HCT116 (cell line): ENCODE results near the gene PTGDS. TPM values are rescaled to one million over a fixed set of nuclear protein-coding genes. Genes with fewer than 3 reads are reported as not detected.

ENCODE experiments used
- ATAC-seq: fragments of 200-7000 bp; cut with Tn5 transposase; 2 replicates; pipeline ENCODE4 v1.9.1; 2020; ENCODE audit warnings: mild to moderate bottlenecking, moderate library complexity
- BruUV-seq: library from RNA; stranded (reverse); fragments of 400-500 nt; replicated peaks from 2 replicates; lab custom pipeline; 2021; lab: Mats Ljungman, UMichigan
- CTCF ChIA-PET: fragments of 300-600 bp; sonication (Branson Sonifier 250); formaldehyde crosslinking; loops from one replicate; lab custom pipeline; 2021; ENCODE audit warnings: antibody characterized with exemption; lab: Charles Lee
- POLR2A ChIA-PET: fragments of 300-600, 350-600 bp; sonication (Branson Sonifier 250); formaldehyde crosslinking; loops from one replicate; lab custom pipeline; 2021; ENCODE audit warnings: antibody characterized with exemption; lab: Charles Lee
- RAD21 ChIA-PET, 2 experiments: fragments of 300-600 bp; sonication (Branson Sonifier 250); formaldehyde crosslinking; loops; one replicate each; lab custom pipeline; 2023; ENCODE audit warnings: low total read pairs in 2 of 2; ENCODE audit not compliant: uncharacterized antibody in 2 of 2, unreplicated experiment in 2 of 2, low non-redundant PET in 1 of 2; lab: Charles Lee
- DNase-seq: peaks from one replicate; pipeline ENCODE4 v3.0.0-alpha.2; 2010; ENCODE audit warnings: low read depth, low spot score
- H2AFZ ChIP-seq: fragments of 200-600 bp; shearing (Covaris generic), sonication (generic); 2 replicates; pipeline ENCODE4 v1.6.1; 2017; ENCODE audit warnings: low read depth, mixed run types, mixed read lengths, antibody characterized with exemption, low read length; ENCODE audit not compliant: poor library complexity, severe bottlenecking
- H3K27ac ChIP-seq: 2 replicates; pipeline ENCODE4 v1.5.1; 2012; ENCODE audit warnings: low read depth, low read length
- H3K27me3 ChIP-seq: fragments of 200-600 bp; sonication (generic); 2 replicates; pipeline ENCODE4 v1.6.1; 2016; ENCODE audit warnings: mixed run types, low read length, mixed read lengths; ENCODE audit not compliant: insufficient read depth
- H3K36me3 ChIP-seq, 2 experiments: fragments of 200-500 bp in 1 of 2; fragments of 200-600 bp in 1 of 2; sonication (Bioruptor generic) in 1 of 2; sonication (generic) in 1 of 2; 2 replicates each; pipeline versions ENCODE4 v1.5.1 to v1.6.1; 2014 to 2016; ENCODE audit warnings: low read length in 2 of 2, inconsistent platforms in 1 of 2, mixed read lengths in 1 of 2, mixed run types in 1 of 2; ENCODE audit not compliant: insufficient read depth in 2 of 2, control insufficient read depth in 1 of 2
- H3K4me1 ChIP-seq, 2 experiments: fragments of 200-600 bp in 1 of 2; sonication (generic) in 1 of 2; 2 replicates each; pipeline versions ENCODE4 v1.5.1 to v1.6.1; 2012 to 2017; ENCODE audit warnings: low read length in 2 of 2, inconsistent platforms in 1 of 2, mild to moderate bottlenecking in 1 of 2, mixed read lengths in 1 of 2, mixed run types in 1 of 2, moderate library complexity in 1 of 2; ENCODE audit not compliant: insufficient read depth in 2 of 2, control insufficient read depth in 1 of 2
- H3K4me2 ChIP-seq: fragments of 200-600 bp; sonication (generic); 2 replicates; pipeline ENCODE4 v1.6.1; 2017; ENCODE audit warnings: mixed run types, low read length, mixed read lengths
- H3K4me3 ChIP-seq, 2 experiments: fragments of 200-600 bp in 1 of 2; sonication (generic) in 1 of 2; replicated peaks in 1 of 2; 2 replicates each; pipeline ENCODE4 v1.5.1; 2011 to 2016; ENCODE audit warnings: low read length in 2 of 2, control low read depth in 1 of 2, low read depth in 1 of 2, mild to moderate bottlenecking in 1 of 2, mixed read lengths in 1 of 2, mixed run types in 1 of 2
- H3K79me2 ChIP-seq: fragments of 200-600 bp; sonication (generic); 2 replicates; pipeline ENCODE4 v1.6.1; 2017; ENCODE audit warnings: mild to moderate bottlenecking, mixed run types, low read length, moderate library complexity, mixed read lengths; ENCODE audit not compliant: insufficient read depth
- H3K9ac ChIP-seq: fragments of 200-600 bp; sonication (generic); 2 replicates; pipeline ENCODE4 v1.6.1; 2016; ENCODE audit warnings: low read length, mixed read lengths
- H3K9me2 ChIP-seq: fragments of 200-600 bp; sonication (generic), shearing (Covaris generic); 2 replicates; pipeline ENCODE4 v1.6.1; 2017; ENCODE audit warnings: mixed run types, mild to moderate bottlenecking, moderate library complexity; ENCODE audit not compliant: insufficient read depth
- H3K9me3 ChIP-seq, 2 experiments: fragments of 200-500 bp in 1 of 2; fragments of 200-600 bp in 1 of 2; sonication (Bioruptor generic) in 1 of 2; sonication (generic) in 1 of 2; 2 replicates each; pipeline ENCODE4 v1.6.1; 2014 to 2017; ENCODE audit warnings: low read length in 2 of 2, mixed read lengths in 2 of 2, inconsistent platforms in 1 of 2, low read depth in 1 of 2, mild to moderate bottlenecking in 1 of 2, mixed run types in 1 of 2, moderate library complexity in 1 of 2; ENCODE audit not compliant: control insufficient read depth in 1 of 2, insufficient read depth in 1 of 2
- H4K20me1 ChIP-seq: fragments of 200-600 bp; sonication (generic), shearing (Covaris generic); 2 replicates; pipeline ENCODE4 v1.6.1; 2017; ENCODE audit warnings: mixed run types, mild to moderate bottlenecking, moderate library complexity; ENCODE audit not compliant: insufficient read depth
- CBX3 ChIP-seq: IDR thresholded peaks from 2 replicates; pipeline ENCODE4 v1.6.1; 2012; ENCODE audit warnings: low read depth
- CTCF ChIP-seq, 3 experiments: fragments of 200-600 bp in 1 of 3; sonication (generic) in 1 of 3; IDR thresholded peaks in 2 of 3; conservative IDR thresholded peaks in 1 of 3; 2 replicates each; pipeline ENCODE4 v1.5.1; 2012 to 2017; ENCODE audit warnings: low read depth in 2 of 3, low read length in 2 of 3, antibody characterized with exemption in 1 of 3, borderline replicate concordance in 1 of 3, control low read depth in 1 of 3, mild to moderate bottlenecking in 1 of 3, mixed read lengths in 1 of 3, mixed run types in 1 of 3, moderate library complexity in 1 of 3; ENCODE audit not compliant: insufficient read depth in 1 of 3
- ELF1 ChIP-seq: IDR thresholded peaks from 2 replicates; pipeline ENCODE4 v1.6.1; 2012; ENCODE audit warnings: low read depth, borderline replicate concordance
- FOSL1 ChIP-seq: IDR thresholded peaks from 2 replicates; pipeline ENCODE4 v1.6.1; 2012; ENCODE audit warnings: low read depth
- MAX ChIP-seq: IDR thresholded peaks from 2 replicates; pipeline ENCODE4 v1.6.1; 2012
- POLR2AphosphoS5 ChIP-seq: IDR thresholded peaks from 2 replicates; pipeline ENCODE4 v1.6.1; 2011; ENCODE audit warnings: mild to moderate bottlenecking, low read depth, low read length, moderate library complexity
- TCF7L2 ChIP-seq: IDR thresholded peaks from 2 replicates; pipeline ENCODE4 v1.7.0; 2011; ENCODE audit warnings: borderline replicate concordance, inconsistent platforms; ENCODE audit not compliant: insufficient read depth, insufficient read length; ENCODE audit errors: extremely low read depth
- ZFX ChIP-seq: fragments of 450-650 bp; IDR thresholded peaks from 2 replicates; pipeline ENCODE4 v1.6.1; 2017
- intact Hi-C: fragments of 100-400 bp; cut with micrococcal nuclease; formaldehyde crosslinking; loops from 2 replicates; pipeline ENCODE4 v1.10.0; 2022
- total RNA-seq: library from RNA; stranded (reverse); gene quantifications from one replicate; pipeline ENCODE4 v1.2.1, GENCODE V29; 2021; ENCODE audit not compliant: unreplicated experiment

PTGDS gene
- total RNA-seq, 1 experiment from 2014 or later: 3.1 TPM

- Histone ChIP-seq H4K20me1 (no peaks in the 10 kb centered on the region), H3K4me1 (peaks cover 32 to 55% of the 10 kb centered on the region in 2 experiments), H3K9ac (peak within 1 kb of the TSS; percentile 93), H3K4me3 (peak within 1 kb of the TSS; percentile 63 to 87), H3K4me2 (peak within 1 kb of the TSS; percentile 100), H2AFZ (peak within 1 kb of the TSS; percentile 88), H3K36me3 (no peaks in the 10 kb centered on the region), H3K79me2 (peaks cover 31% of the 10 kb centered on the region), H3K27me3 (no peaks in the 10 kb centered on the region), H3K9me2 (no peaks in the 10 kb centered on the region)
- peak; percentile 35 for ATAC-seq
- DNase-seq: no peak
- ChIA-PET POLR2A (no interaction called here), RAD21 (no interaction called here)
- intact Hi-C loops: loop anchor here (5.0 kb wide), 1 partner anchor 180 kb away; the partner anchor contains the start of gene PHPT1
- TF ChIP-seq CBX3: no peak
- TF ChIP-seq POLR2AphosphoS5: peak; percentile 23; the same call in 1 of the 2 replicates
- no peak for TF ChIP-seq CTCF (IDR thresholded peaks at IDR 0.05 in 2 of 3, conservative IDR thresholded peaks at IDR 0.05 in 1 of 3; ENCODE audit: borderline replicate concordance in 1 of 3, insufficient read depth in 1 of 3, low read depth in 2 of 3, low read length in 2 of 3)
- peak; percentile 60; the same call in 1 of the 2 replicates for TF ChIP-seq ZFX
- no peak for TF ChIP-seq ELF1
- no peak for TF ChIP-seq TCF7L2
- TF ChIP-seq MAX: no peak
- no peak for TF ChIP-seq FOSL1
- TF ChIP-seq, all 23 proteins: peak for 2
- H3K27ac ChIP-seq: peak within 1 kb of the TSS; percentile 85
- CTCF ChIA-PET: interaction anchor here (1.1 to 1.9 kb wide), 3 partner anchors 19 to 83 kb away, joined by 4 to 16 read pairs (median 5); partner anchors contain the start of genes FBXW5 and NPDC1
- no peaks in the 10 kb centered on the region for H3K9me3 ChIP-seq
- BruUV-seq: no TSS peak
Measured at GRCh38 chr9:137027369-137028262, 50.3 kb downstream of the PTGDS start, which contains the start of gene ABCA2. ABCA2 (minus strand) TSS chr9:137028237; CDS start chr9:137028140, 97 bp downstream.
